ENCODE results near the gene STPG4. TPM values are rescaled to one million over a fixed set of nuclear protein-coding genes. Genes with fewer than 3 reads are reported as not detected.
A peak's percentile ranks its signal among the peaks of the same experiment; 100 is the strongest.

Gene STPG4
- total RNA-seq, 2 donors from 2014 or later: 0.29 TPM; not detected in 1

DNA sequence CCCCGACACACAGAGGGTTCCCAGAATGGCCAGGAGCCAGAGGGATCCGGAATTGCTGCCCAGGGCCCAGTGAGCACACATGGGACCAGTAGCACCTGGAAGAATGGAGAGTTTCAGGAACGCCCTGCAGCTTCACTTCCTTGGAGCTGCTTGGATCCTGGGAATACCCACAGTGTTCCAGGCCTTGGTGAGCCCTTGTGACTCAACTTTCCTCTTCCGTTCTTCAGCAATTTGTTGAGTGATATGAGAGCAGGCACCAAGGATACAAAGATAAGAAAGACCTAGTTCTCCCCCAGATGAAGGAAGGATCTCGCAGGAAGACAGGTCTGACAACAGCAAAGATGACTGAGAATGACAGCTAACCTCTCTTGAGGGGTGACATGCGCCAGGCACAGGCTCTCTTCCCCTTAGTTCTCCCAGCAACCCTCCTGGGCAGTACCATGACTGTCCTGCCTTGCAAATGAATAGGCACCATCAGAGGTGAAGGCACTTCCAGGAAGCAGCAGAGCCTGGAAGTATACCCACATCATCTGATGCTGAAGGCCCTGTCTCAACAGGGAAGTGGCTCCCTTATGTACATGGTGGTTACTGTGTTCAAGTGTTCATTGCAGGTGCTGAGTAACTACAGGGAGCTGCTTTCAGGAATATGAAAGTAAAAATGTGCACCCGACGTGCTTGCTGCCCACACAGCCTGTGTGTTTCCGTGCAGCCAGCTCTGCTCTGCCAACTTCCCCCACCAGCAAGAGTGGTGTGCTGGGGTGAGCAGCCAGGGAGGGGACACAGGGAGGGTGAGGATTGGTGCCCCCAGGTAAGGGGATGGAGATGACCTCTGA, 116.2 kb downstream of the STPG4 start:
- H3K9me3 Mint-ChIP-seq: no peaks in the 10 kb centered on the region
- peak; percentile 8 to 40 for ATAC-seq
- H3K4me1 Mint-ChIP-seq (ENCODE audit: low read depth in 2 of 2): peaks cover 7 to 11% of the 10 kb centered on the region in 2 donors
- no peak for DNase-seq (ENCODE audit: low spot score)
- H3K36me3 Mint-ChIP-seq: peaks cover 4% of the 10 kb centered on the region
- no peaks in the 10 kb centered on the region for H3K27me3 Mint-ChIP-seq
- peak overlapping the region; percentile 9 to 70 for H3K27ac Mint-ChIP-seq
- no peak overlapping the region for H3K4me3 Mint-ChIP-seq

DNA sequence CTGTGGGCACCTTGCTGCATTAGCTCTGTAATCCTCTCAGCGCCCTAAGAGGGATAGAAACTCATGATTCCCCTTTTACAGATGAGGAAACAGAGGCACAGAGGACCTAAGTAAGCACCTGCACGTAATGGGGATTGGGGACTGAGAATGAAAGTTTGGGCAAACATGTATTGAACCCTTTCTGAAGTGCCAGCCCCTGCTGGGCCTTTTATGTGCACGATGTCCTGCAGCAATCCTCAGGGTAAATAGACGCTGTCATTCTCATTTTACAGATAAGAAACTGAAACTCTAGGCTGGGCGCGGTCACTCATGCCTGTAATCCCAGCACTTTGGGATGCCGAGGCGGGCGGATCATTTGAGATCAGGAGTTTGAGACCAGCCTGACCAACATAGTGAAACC, 117.4 kb downstream of the STPG4 start:
- peaks cover 4% of the 10 kb centered on the region for H3K36me3 Mint-ChIP-seq
- ATAC-seq: no peak
- H3K27me3 Mint-ChIP-seq: no peaks in the 10 kb centered on the region
- H3K9me3 Mint-ChIP-seq: no peaks in the 10 kb centered on the region
- no peak overlapping the region for H3K4me3 Mint-ChIP-seq
- peaks cover 7% of the 10 kb centered on the region in 2 donors for H3K4me1 Mint-ChIP-seq (ENCODE audit: low read depth in 2 of 2)
- no peak for DNase-seq (ENCODE audit: low spot score)
- no peak overlapping the region for H3K27ac Mint-ChIP-seq

Other genes starting within 250 kb of the STPG4 start
- gene MCFD2, start 239.5 kb downstream of the STPG4 start, total RNA-seq: 10 to 100 TPM; 38.4 to 45.1 TPM
- gene TTC7A, start 214.1 kb downstream of the STPG4 start, total RNA-seq: 10 to 100 TPM; 52.5 to 68.6 TPM
- gene CALM2, start 21.2 kb upstream of the STPG4 start, total RNA-seq: 100 to 1,000 TPM; 226 to 330 TPM
- under 1 TPM in 1 of 2 donors, not detected in 1; 0.61 TPM for gene EPCAM, start 214.0 kb upstream of the STPG4 start, total RNA-seq
- gene MSH2, start 247.8 kb upstream of the STPG4 start, total RNA-seq: 10 to 100 TPM; 30.9 to 43.5 TPM

All from natural killer cell treated with Interleukin-12 subunit alpha and Interleukin-12 subunit beta and Interleukin-15 and Interleukin-18, amount 100 ng/mL, for 72 hours (primary cell).